Fibroblast of lung (primary cell): ENCODE results near the gene FAM210A. TPM values are rescaled to one million over a fixed set of nuclear protein-coding genes. Genes with fewer than 3 reads are reported as not detected.

Experiments used
- DNase-seq, 2 donors: peaks; one replicate each; pipeline versions ENCODE4 v3.0.0 to v3.0.0-alpha.2; 2010; ENCODE audit warnings: low read depth in 2 of 2
- H2AFZ ChIP-seq: 2 replicates; pipeline ENCODE4 v1.5.1; 2012; ENCODE audit warnings: low read length, control low read depth, inconsistent platforms
- H3K27ac ChIP-seq: 2 replicates; pipeline ENCODE4 v1.5.1; 2011; ENCODE audit warnings: low read length, control low read depth; ENCODE audit not compliant: insufficient read depth
- H3K27me3 ChIP-seq: 2 replicates; pipeline ENCODE4 v1.5.1; 2011; ENCODE audit warnings: mild to moderate bottlenecking, low read length; ENCODE audit not compliant: control insufficient read depth, insufficient read depth
- H3K36me3 ChIP-seq: 2 replicates; pipeline ENCODE4 v1.5.1; 2011; ENCODE audit warnings: low read length; ENCODE audit not compliant: control insufficient read depth, insufficient read depth
- H3K4me1 ChIP-seq: 2 replicates; pipeline ENCODE4 v1.5.1; 2011; ENCODE audit warnings: low read length; ENCODE audit not compliant: control insufficient read depth, insufficient read depth; ENCODE audit errors: extremely low read depth
- H3K4me2 ChIP-seq: 2 replicates; pipeline ENCODE4 v1.5.1; 2011; ENCODE audit warnings: low read length, control low read depth; ENCODE audit not compliant: insufficient read depth; ENCODE audit errors: extremely low read depth
- H3K4me3 ChIP-seq, 4 experiments: fragments of 200-600 bp in 1 of 4; sonication (generic) in 1 of 4; replicated peaks in 1 of 4; 2 replicates each; pipeline ENCODE4 v1.5.1; 2011 to 2016; ENCODE audit warnings: low read length in 4 of 4, low read depth in 3 of 4, mild to moderate bottlenecking in 3 of 4, control low read depth in 2 of 4, inconsistent platforms in 1 of 4, mixed read lengths in 1 of 4; ENCODE audit not compliant: insufficient read depth in 1 of 4; ENCODE audit errors: control extremely low read depth in 1 of 4
- H3K79me2 ChIP-seq: 2 replicates; pipeline ENCODE4 v1.5.1; 2012; ENCODE audit warnings: mild to moderate bottlenecking, low read length, inconsistent platforms; ENCODE audit not compliant: control insufficient read depth, insufficient read depth
- H3K9ac ChIP-seq: 2 replicates; pipeline ENCODE4 v1.5.1; 2011; ENCODE audit warnings: mild to moderate bottlenecking, low read length, control low read depth; ENCODE audit not compliant: insufficient read depth
- H3K9me3 ChIP-seq: 2 replicates; pipeline ENCODE4 v1.5.1; 2012; ENCODE audit warnings: low read depth, low read length; ENCODE audit not compliant: control insufficient read depth, insufficient read depth
- H4K20me1 ChIP-seq: 2 replicates; pipeline ENCODE4 v1.5.1; 2011; ENCODE audit warnings: low read length; ENCODE audit not compliant: control insufficient read depth, insufficient read depth; ENCODE audit errors: extremely low read depth
- EZH2 ChIP-seq: IDR thresholded peaks from 2 replicates; pipeline ENCODE4 v1.5.1; 2012; ENCODE audit warnings: low read length, control low read depth, mild to moderate bottlenecking; ENCODE audit errors: missing control alignments
- polyA plus RNA-seq, 2 donors: library from polyadenylated mRNA; depleted of rRNA in 1 of 2; stranded (reverse) in 1 of 2; unstranded in 1 of 2; fragments of >200 nt; gene quantifications; 2 replicates each; pipeline ENCODE4 v1.2.1, GENCODE V29; 2011 to 2012; ENCODE audit warnings: missing spikeins in 1 of 2
- total RNA-seq: library from RNA; depleted of rRNA; stranded (reverse); fragments of >200 nt; gene quantifications from 2 replicates; pipeline ENCODE4 v1.2.1, GENCODE V29; 2014
- TF ChIP-seq, protein P1 (sequence below), 2 donors: IDR thresholded peaks in 1 of 2; conservative IDR thresholded peaks in 1 of 2; 1 replicate in 1 of 2; 2 replicates in 1 of 2; pipeline ENCODE4 v1.5.1; 2011 to 2012; ENCODE audit warnings: low read length in 2 of 2, control low read depth in 1 of 2, inconsistent platforms in 1 of 2, low read depth in 1 of 2, mild to moderate bottlenecking in 1 of 2

FAM210A gene
- total and polyA plus RNA-seq, 2 donors (not counting 1 experiment from before 2014, with no cell fraction given), result 14.2 to 17.5 TPM

DNA sequence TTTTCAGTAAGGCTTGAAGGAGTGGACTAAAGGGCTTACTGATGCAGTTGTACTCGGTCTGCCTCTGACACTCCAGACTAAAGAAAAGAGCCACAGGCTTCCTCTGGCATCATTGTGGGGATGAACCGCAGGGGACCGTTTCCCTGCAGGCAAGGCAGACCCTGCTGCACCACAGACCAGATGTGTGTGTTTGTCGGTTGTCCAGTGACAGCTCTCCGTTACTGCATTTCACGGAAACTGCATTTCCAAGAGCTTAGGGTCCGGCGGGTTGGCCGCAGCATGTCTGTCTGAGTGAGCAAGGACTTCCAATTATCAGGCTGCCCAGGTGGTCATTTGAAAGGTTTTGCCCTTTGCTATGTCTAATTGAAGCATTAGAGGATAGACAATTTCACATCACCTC is 98.1 kb downstream of the FAM210A start:
- Histone ChIP-seq H3K4me1 (no peaks in the 10 kb centered on the region), H3K27ac (no peak overlapping the region), H3K4me3 (no peak overlapping the region), H3K36me3 (no peaks in the 10 kb centered on the region), H3K79me2 (no peaks in the 10 kb centered on the region), H3K4me2 (no peak overlapping the region), H3K27me3 (no peaks in the 10 kb centered on the region), H2AFZ (no peak overlapping the region), H3K9ac (no peak overlapping the region), H4K20me1 (no peaks in the 10 kb centered on the region), H3K9me3 (no peaks in the 10 kb centered on the region)
- no peak for DNase-seq
- TF ChIP-seq, protein P1, sequence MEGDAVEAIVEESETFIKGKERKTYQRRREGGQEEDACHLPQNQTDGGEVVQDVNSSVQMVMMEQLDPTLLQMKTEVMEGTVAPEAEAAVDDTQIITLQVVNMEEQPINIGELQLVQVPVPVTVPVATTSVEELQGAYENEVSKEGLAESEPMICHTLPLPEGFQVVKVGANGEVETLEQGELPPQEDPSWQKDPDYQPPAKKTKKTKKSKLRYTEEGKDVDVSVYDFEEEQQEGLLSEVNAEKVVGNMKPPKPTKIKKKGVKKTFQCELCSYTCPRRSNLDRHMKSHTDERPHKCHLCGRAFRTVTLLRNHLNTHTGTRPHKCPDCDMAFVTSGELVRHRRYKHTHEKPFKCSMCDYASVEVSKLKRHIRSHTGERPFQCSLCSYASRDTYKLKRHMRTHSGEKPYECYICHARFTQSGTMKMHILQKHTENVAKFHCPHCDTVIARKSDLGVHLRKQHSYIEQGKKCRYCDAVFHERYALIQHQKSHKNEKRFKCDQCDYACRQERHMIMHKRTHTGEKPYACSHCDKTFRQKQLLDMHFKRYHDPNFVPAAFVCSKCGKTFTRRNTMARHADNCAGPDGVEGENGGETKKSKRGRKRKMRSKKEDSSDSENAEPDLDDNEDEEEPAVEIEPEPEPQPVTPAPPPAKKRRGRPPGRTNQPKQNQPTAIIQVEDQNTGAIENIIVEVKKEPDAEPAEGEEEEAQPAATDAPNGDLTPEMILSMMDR (conservative IDR thresholded peaks at IDR 0.05 in 1 of 2, IDR thresholded peaks at IDR 0.05 in 1 of 2; ENCODE audit: low read depth in 1 of 2, low read length in 2 of 2), result no peak
- TF ChIP-seq EZH2, result no peak

DNA sequence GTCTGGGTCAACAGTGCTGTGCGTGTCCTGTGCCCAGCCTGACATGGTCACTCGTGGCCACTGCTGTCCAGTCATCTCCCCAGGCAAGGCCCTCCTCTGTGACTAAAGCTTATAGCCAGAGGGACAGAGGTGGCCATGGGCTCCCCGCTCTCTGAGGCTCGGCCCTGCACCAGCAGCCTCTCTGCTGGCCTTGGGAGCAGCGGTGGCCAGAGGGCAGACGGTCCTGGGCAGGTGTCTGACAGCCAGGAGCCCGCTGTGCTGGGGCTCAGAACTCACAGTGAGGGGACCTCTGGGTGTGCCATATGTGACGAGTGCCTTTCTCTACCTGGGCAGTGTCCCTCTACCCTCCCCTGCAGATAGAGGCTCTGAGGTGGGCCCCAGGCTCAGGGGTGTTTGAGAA is 98.7 kb downstream of the FAM210A start:
- DNase-seq, result no peak
- Histone ChIP-seq H4K20me1 (no peaks in the 10 kb centered on the region), H3K27me3 (no peaks in the 10 kb centered on the region), H3K4me3 (no peak overlapping the region), H3K4me2 (no peak overlapping the region), H2AFZ (no peak overlapping the region), H3K4me1 (no peaks in the 10 kb centered on the region), H3K9me3 (no peaks in the 10 kb centered on the region), H3K27ac (no peak overlapping the region), H3K36me3 (no peaks in the 10 kb centered on the region), H3K79me2 (no peaks in the 10 kb centered on the region), H3K9ac (no peak overlapping the region)
- TF ChIP-seq, protein P1 (conservative IDR thresholded peaks at IDR 0.05 in 1 of 2, IDR thresholded peaks at IDR 0.05 in 1 of 2; ENCODE audit: low read depth in 1 of 2, low read length in 2 of 2), result no peak
- TF ChIP-seq EZH2, result no peak

DNA sequence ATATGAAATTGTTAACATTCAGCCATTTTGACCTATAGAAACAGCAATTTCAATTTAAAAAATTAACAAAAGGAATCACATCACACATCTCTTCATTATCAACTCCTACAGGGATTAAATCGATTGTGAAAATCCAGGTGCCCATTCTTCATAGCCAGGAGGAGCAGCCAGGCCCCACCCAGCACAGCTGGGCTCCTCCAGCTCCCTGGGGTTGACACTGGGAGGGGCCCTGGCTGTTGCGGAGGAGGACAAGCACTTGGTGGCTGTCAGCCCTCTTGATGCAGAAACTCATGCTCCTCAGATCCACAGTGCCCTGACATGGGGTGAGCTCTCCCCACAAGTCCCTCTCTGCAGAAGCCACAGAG is 99.8 kb downstream of the FAM210A start:
- Histone ChIP-seq H3K36me3 (no peaks in the 10 kb centered on the region), H3K9me3 (no peaks in the 10 kb centered on the region), H3K4me2 (no peak overlapping the region), H3K4me1 (no peaks in the 10 kb centered on the region), H2AFZ (no peak overlapping the region), H3K4me3 (no peak overlapping the region), H3K27ac (no peak overlapping the region), H4K20me1 (no peaks in the 10 kb centered on the region), H3K27me3 (no peaks in the 10 kb centered on the region), H3K79me2 (no peaks in the 10 kb centered on the region), H3K9ac (no peak overlapping the region)
- no peak for TF ChIP-seq EZH2
- TF ChIP-seq, protein P1 (conservative IDR thresholded peaks at IDR 0.05 in 1 of 2, IDR thresholded peaks at IDR 0.05 in 1 of 2; ENCODE audit: low read depth in 1 of 2, low read length in 2 of 2), result no peak
- DNase-seq, result no peak
